ENCODE measurements around the gene CAPZA1.

The CAPZA1 gene

GRCh38 chr1:112693821-112694220, 74.2 kb downstream of the CAPZA1 start:
- Histone ChIP-seq H3K9me3 (no peaks in the 10 kb centered on the region), H3K4me1 (peaks cover 7% of the 10 kb centered on the region), H3K4me3 (ENCODE audit: low read depth, low read length) (no peak overlapping the region), H3K36me3 (peaks cover 6% of the 10 kb centered on the region), H3K27me3 (no peaks in the 10 kb centered on the region)
- TF ChIP-seq, protein P1, sequence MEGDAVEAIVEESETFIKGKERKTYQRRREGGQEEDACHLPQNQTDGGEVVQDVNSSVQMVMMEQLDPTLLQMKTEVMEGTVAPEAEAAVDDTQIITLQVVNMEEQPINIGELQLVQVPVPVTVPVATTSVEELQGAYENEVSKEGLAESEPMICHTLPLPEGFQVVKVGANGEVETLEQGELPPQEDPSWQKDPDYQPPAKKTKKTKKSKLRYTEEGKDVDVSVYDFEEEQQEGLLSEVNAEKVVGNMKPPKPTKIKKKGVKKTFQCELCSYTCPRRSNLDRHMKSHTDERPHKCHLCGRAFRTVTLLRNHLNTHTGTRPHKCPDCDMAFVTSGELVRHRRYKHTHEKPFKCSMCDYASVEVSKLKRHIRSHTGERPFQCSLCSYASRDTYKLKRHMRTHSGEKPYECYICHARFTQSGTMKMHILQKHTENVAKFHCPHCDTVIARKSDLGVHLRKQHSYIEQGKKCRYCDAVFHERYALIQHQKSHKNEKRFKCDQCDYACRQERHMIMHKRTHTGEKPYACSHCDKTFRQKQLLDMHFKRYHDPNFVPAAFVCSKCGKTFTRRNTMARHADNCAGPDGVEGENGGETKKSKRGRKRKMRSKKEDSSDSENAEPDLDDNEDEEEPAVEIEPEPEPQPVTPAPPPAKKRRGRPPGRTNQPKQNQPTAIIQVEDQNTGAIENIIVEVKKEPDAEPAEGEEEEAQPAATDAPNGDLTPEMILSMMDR (IDR thresholded peaks at IDR 0.05; ENCODE audit: low read depth, low read length), result no peak
- no peak for DNase-seq

DNA sequence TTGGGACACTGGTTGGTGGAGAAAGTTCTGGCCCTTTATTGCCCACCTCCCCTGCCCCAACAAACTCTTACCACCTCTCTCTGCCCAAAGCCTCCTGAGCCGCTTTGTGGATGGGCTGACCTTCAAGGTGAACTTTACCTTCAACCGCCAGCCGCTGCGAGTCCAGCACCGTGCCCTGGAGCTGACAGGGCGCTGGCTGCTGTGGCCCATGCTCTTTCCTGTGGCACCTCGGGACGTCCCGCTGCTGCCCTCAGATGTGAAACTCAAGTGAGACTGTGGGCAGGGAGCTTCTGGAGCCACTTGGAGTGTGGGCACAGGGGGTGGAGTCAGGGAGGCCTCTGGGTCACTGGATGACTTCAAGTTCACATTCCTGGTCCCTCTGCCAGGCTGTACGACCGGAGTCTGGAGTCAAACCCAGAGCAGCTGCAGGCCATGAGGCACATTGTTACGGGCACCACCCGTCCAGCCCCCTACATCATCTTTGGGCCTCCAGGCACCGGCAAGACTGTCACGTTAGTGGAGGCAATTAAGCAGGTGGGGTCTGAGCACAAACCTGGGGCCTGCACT, 74.8 kb downstream of the CAPZA1 start:
- Histone ChIP-seq H3K36me3 (peaks cover 9% of the 10 kb centered on the region), H3K4me3 (ENCODE audit: low read depth, low read length) (no peak overlapping the region), H3K27me3 (no peaks in the 10 kb centered on the region), H3K4me1 (peaks cover 14% of the 10 kb centered on the region), H3K9me3 (no peaks in the 10 kb centered on the region)
- no peak for DNase-seq
- TF ChIP-seq, protein P1 (IDR thresholded peaks at IDR 0.05; ENCODE audit: low read depth, low read length), result no peak

GRCh38 chr1:112695276-112695675, 75.6 kb downstream of the CAPZA1 start:
- H3K36me3 ChIP-seq, result peaks cover 14% of the 10 kb centered on the region
- peaks cover 22% of the 10 kb centered on the region for H3K4me1 ChIP-seq
- TF ChIP-seq, protein P1 (IDR thresholded peaks at IDR 0.05; ENCODE audit: low read depth, low read length), result no peak
- no peak for DNase-seq
- no peaks in the 10 kb centered on the region for H3K27me3 ChIP-seq
- no peaks in the 10 kb centered on the region for H3K9me3 ChIP-seq
- no peak overlapping the region for H3K4me3 ChIP-seq (ENCODE audit: low read depth, low read length)

GRCh38 chr1:112696578-112697314, 77.1 kb downstream of the CAPZA1 start:
- H3K36me3 ChIP-seq, result peaks cover 17% of the 10 kb centered on the region
- no peak overlapping the region for H3K4me3 ChIP-seq (ENCODE audit: low read depth, low read length)
- no peaks in the 10 kb centered on the region for H3K9me3 ChIP-seq
- TF ChIP-seq, protein P1 (IDR thresholded peaks at IDR 0.05; ENCODE audit: low read depth, low read length), result no peak
- DNase-seq, result no peak
- no peaks in the 10 kb centered on the region for H3K27me3 ChIP-seq
- peaks cover 37% of the 10 kb centered on the region for H3K4me1 ChIP-seq

DNA sequence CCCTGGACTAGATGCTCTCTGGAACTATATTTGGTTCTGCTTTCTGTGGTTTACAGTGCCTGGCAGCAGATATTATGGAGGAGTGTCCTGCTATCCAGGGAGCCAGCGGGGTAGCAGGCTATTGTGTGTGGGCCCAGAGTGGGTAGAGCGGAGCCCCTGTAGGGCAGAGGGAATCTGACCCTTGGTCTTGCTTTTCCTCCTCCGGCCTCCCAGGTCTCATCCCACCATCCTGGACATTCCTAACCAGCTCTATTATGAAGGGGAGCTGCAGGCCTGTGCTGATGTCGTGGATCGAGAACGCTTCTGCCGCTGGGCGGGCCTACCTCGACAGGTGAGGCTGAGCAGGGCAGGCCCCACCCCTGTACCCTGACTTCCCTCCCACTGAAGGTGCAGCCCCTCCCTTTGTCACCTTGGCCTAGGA, 78.2 kb downstream of the CAPZA1 start:
- Histone ChIP-seq H3K9me3 (no peaks in the 10 kb centered on the region), H3K27me3 (no peaks in the 10 kb centered on the region), H3K4me1 (peaks cover 37% of the 10 kb centered on the region), H3K36me3 (peaks cover 17% of the 10 kb centered on the region), H3K4me3 (ENCODE audit: low read depth, low read length) (no peak overlapping the region)
- TF ChIP-seq, protein P1 (IDR thresholded peaks at IDR 0.05; ENCODE audit: low read depth, low read length), result no peak
- no peak for DNase-seq
